ENCODE results near the gene IRF2.
"Not testable (repeated sequence)": the region's sequence is repeated elsewhere in the genome, so short reads cannot be mapped to it uniquely, and the experiment has no call there.

IRF2 gene

GRCh38 chr4:184344899-184345572 lies 129.3 kb downstream of the IRF2 start:
- H3K4me3 ChIP-seq (ENCODE audit: control insufficient read depth, low read depth, low read length): no peak overlapping the region
- DNase-seq (ENCODE audit: low read depth): no peak
- TF ChIP-seq CTCF (conservative IDR thresholded peaks at IDR 0.05; ENCODE audit: control insufficient read depth, insufficient read depth, low read depth, low read length): no peak

GRCh38 chr4:184344435-184344834 lies 129.9 kb downstream of the IRF2 start:
- DNase-seq (ENCODE audit: low read depth): no peak
- TF ChIP-seq CTCF (conservative IDR thresholded peaks at IDR 0.05; ENCODE audit: control insufficient read depth, insufficient read depth, low read depth, low read length): no peak
- no peak overlapping the region for H3K4me3 ChIP-seq (ENCODE audit: control insufficient read depth, low read depth, low read length)

- peak; percentile 75 for DNase-seq (ENCODE audit: low read depth)
- H3K4me3 ChIP-seq (ENCODE audit: control insufficient read depth, low read depth, low read length): peak overlapping the region; percentile 83
- TF ChIP-seq CTCF (conservative IDR thresholded peaks at IDR 0.05; ENCODE audit: control insufficient read depth, insufficient read depth, low read depth, low read length): no peak
These were observed 130.7 kb downstream of the IRF2 start for GRCh38 chr4:184343502-184344177.

- not testable (repeated sequence) for H3K4me3 ChIP-seq (ENCODE audit: control insufficient read depth, low read depth, low read length); DNase-seq (ENCODE audit: low read depth)
These were observed 131.5 kb downstream of the IRF2 start for GRCh38 chr4:184342857-184343237.

GRCh38 chr4:184342167-184342856 lies 132.0 kb downstream of the IRF2 start:
- no peak overlapping the region for H3K4me3 ChIP-seq (ENCODE audit: control insufficient read depth, low read depth, low read length)
- DNase-seq (ENCODE audit: low read depth): no peak
- no peak for TF ChIP-seq CTCF (conservative IDR thresholded peaks at IDR 0.05; ENCODE audit: control insufficient read depth, insufficient read depth, low read depth, low read length)

GRCh38 chr4:184339398-184340193 lies 134.8 kb downstream of the IRF2 start:
- DNase-seq (ENCODE audit: low read depth): peak; percentile 43

GRCh38 chr4:184337907-184338306 lies 136.4 kb downstream of the IRF2 start:
- TF ChIP-seq CTCF (conservative IDR thresholded peaks at IDR 0.05; ENCODE audit: control insufficient read depth, insufficient read depth, low read depth, low read length): no peak
- no peak overlapping the region for H3K4me3 ChIP-seq (ENCODE audit: control insufficient read depth, low read depth, low read length)
- DNase-seq (ENCODE audit: low read depth): no peak

More at GRCh38 chr4:184339398-184340193, 134.8 kb downstream of the IRF2 start:
- H3K4me3 ChIP-seq (ENCODE audit: control insufficient read depth, low read depth, low read length): not testable (repeated sequence)
